ENCODE measurements around the gene EIF4G3. TPM values are rescaled to one million over a fixed set of nuclear protein-coding genes. Genes with fewer than 3 reads are reported as not detected.

Gene EIF4G3
- total RNA-seq, 1 donor from 2014 or later: 38.4 TPM

DNA sequence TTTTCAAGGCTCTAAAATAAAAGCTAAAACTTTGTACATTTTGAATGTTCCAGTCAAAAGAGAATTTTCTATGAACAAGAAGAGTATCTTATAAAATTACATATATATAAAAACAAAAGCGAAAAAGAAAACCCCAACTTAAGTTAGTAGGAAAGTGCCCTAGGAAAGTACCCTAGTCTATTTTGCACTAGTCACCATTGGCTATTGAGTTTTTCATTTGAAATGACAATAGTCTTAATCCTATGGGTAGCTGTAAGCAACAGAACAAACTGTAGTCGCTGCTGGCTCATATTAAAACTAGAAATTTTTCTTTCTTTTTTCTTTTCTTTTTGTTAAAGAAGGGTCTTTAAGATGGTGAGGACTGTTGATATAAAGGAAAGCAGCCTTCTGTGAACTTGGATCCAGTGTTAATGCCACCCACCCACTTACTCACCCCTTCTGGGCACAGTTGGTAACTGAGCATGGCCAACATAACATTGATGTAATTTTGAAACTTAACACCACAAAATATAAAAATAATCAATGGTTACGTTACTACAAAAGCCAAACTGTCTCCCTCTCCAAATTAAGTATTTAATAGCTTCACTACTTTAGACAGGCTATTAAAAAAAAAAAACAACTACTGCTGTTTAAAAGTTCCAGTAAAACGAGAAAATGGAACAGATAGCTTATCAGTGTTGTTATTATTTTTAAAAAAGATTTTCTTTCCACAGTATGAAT, 177.0 kb downstream of the EIF4G3 start:
- TF ChIP-seq CTCF (IDR thresholded peaks at IDR 0.05; ENCODE audit: insufficient read depth, low read length, poor library complexity, severe bottlenecking): no peak
- no peaks in the 10 kb centered on the region for H3K27me3 ChIP-seq (ENCODE audit: control insufficient read depth, insufficient read depth, low read length)
- no peak for DNase-seq (ENCODE audit: low read depth)
- H3K4me3 ChIP-seq (ENCODE audit: low read depth, low read length): no peak overlapping the region
- H3K36me3 ChIP-seq (ENCODE audit: control insufficient read depth, insufficient read depth, low read length): no peaks in the 10 kb centered on the region

DNA sequence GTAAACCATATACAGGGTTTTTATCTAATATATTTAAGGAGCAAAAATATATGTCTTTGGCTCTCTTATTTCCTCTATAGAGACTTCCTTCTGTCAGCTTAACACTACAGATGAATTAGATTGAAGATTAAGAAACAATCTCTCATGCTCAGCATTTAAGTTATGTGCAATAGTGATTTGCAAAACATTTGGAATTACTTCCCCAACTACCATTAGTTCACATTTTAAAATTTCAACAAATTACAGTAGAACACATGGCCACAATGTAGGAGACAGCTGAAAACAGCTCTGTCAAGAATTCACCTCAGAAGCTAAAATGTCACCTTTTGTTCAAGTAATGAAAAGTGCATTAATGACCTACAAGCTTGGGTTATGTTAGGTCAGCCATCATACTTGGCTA, 177.9 kb downstream of the EIF4G3 start:
- no peaks in the 10 kb centered on the region for H3K27me3 ChIP-seq (ENCODE audit: control insufficient read depth, insufficient read depth, low read length)
- no peak overlapping the region for H3K4me3 ChIP-seq (ENCODE audit: low read depth, low read length)
- no peak for DNase-seq (ENCODE audit: low read depth)
- H3K36me3 ChIP-seq (ENCODE audit: control insufficient read depth, insufficient read depth, low read length): no peaks in the 10 kb centered on the region
- TF ChIP-seq CTCF (IDR thresholded peaks at IDR 0.05; ENCODE audit: insufficient read depth, low read length, poor library complexity, severe bottlenecking): no peak

DNA sequence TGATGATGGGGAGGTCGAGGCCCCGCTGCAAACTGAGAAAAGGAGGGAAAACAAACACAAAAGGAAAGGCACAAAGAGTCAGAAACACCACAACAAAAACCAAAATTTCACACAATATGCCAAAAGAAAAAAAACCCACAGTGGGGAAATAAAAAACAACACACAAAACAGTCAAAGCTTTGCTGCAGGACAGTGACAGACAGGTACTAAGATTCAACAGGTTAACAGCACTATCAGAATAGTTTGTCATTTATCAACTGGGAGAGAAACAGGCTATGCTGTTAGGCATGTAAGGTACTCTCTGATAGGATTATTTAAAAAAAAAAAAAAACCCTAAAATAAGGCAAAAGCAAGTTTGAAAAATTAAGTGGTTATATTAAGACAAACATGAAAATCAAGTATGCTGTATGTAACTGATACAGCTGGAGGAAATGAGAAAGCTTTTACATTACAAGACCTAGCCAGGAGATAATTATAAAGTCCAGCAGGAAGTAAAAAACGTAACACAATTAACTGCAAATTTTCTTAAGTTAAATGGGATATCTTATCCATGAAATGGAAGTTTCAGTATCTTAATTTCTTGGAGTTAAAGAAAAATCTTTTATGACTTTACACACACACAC, 179.0 kb downstream of the EIF4G3 start:
- no peak for TF ChIP-seq CTCF (IDR thresholded peaks at IDR 0.05; ENCODE audit: insufficient read depth, low read length, poor library complexity, severe bottlenecking)
- no peak overlapping the region for H3K4me3 ChIP-seq (ENCODE audit: low read depth, low read length)
- H3K27me3 ChIP-seq (ENCODE audit: control insufficient read depth, insufficient read depth, low read length): no peaks in the 10 kb centered on the region
- no peak for DNase-seq (ENCODE audit: low read depth)
- H3K36me3 ChIP-seq (ENCODE audit: control insufficient read depth, insufficient read depth, low read length): no peaks in the 10 kb centered on the region

DNA sequence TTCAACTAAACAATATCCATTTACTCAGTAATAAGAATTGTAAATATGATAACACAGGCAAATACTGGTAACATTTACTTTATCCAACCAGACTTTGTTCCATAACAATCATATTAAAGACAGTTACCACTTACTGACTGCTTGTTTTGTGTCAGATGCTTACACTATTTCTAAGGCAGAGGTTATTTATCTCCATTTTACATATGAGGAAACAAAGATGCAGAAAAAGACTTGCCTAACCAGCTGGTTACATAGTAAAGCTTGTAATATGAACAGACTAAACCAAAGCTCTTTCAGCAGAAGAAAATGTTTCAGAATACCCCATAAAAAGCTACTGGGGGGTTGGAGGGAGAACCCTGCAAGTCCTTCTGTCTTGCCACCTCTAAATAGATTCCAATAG, 180.1 kb downstream of the EIF4G3 start:
- no peak for TF ChIP-seq CTCF (IDR thresholded peaks at IDR 0.05; ENCODE audit: insufficient read depth, low read length, poor library complexity, severe bottlenecking)
- no peaks in the 10 kb centered on the region for H3K36me3 ChIP-seq (ENCODE audit: control insufficient read depth, insufficient read depth, low read length)
- no peak overlapping the region for H3K4me3 ChIP-seq (ENCODE audit: low read depth, low read length)
- H3K27me3 ChIP-seq (ENCODE audit: control insufficient read depth, insufficient read depth, low read length): no peaks in the 10 kb centered on the region
- DNase-seq (ENCODE audit: low read depth): no peak

GRCh38 chr1:20993716-20994575, 182.8 kb downstream of the EIF4G3 start:
- Histone ChIP-seq H3K36me3 (ENCODE audit: control insufficient read depth, insufficient read depth, low read length) (no peaks in the 10 kb centered on the region), H3K4me3 (ENCODE audit: low read depth, low read length) (no peak overlapping the region), H3K27me3 (ENCODE audit: control insufficient read depth, insufficient read depth, low read length) (no peaks in the 10 kb centered on the region)
- no peak for DNase-seq (ENCODE audit: low read depth)
- no peak for TF ChIP-seq CTCF (IDR thresholded peaks at IDR 0.05; ENCODE audit: insufficient read depth, low read length, poor library complexity, severe bottlenecking)
